Brain microvascular endothelial cell (primary cell): ENCODE results near the gene CPNE6.
A peak's percentile ranks its signal among the peaks of the same experiment; 100 is the strongest.

ENCODE experiments used
- DNase-seq: peaks from one replicate; pipeline ENCODE4 v3.0.0-alpha.2; 2020
- H3K27ac ChIP-seq: fragments of 250-450 bp; sonication (Bioruptor Pico); 2 replicates; pipeline ENCODE4 v1.5.1; 2020; ENCODE audit warnings: mild to moderate bottlenecking, moderate library complexity
- H3K27me3 ChIP-seq: fragments of 250-450 bp; sonication (Bioruptor Pico); replicated peaks from 2 replicates; pipeline ENCODE4 v1.5.1; 2020; ENCODE audit warnings: mild to moderate bottlenecking
- H3K36me3 ChIP-seq: fragments of 250-450 bp; sonication (Bioruptor Pico); replicated peaks from 2 replicates; pipeline ENCODE4 v1.5.1; 2020; ENCODE audit warnings: mild to moderate bottlenecking
- H3K4me3 ChIP-seq: 2 replicates; pipeline ENCODE4 v1.5.1; 2011; ENCODE audit warnings: low read depth, mild to moderate bottlenecking, control low read depth, low read length, moderate library complexity
- CTCF ChIP-seq: IDR thresholded peaks from 2 replicates; pipeline ENCODE4 v1.5.1; 2011; ENCODE audit warnings: low read depth, mild to moderate bottlenecking, moderate library complexity, low read length, control low read depth, inconsistent platforms; ENCODE audit errors: missing control alignments
- in situ Hi-C: cut with HindIII; loops from 2 replicates; pipeline ENCODE4 v1.10.0; 2017; ENCODE audit warnings: low sequenced_read_pairs, low pct_ligation_motif_present

The CPNE6 gene

GRCh38 chr14:24077086-24077485, 5.7 kb downstream of the CPNE6 start:
- in situ Hi-C loops = no loop called here
- no peak for DNase-seq

GRCh38 chr14:24078146-24078545, 6.8 kb downstream of the CPNE6 start:
- Histone ChIP-seq H3K27me3 (peaks cover 29% of the 10 kb centered on the region), H3K4me3 (no peak overlapping the region), H3K36me3 (no peaks in the 10 kb centered on the region), H3K27ac (no peak overlapping the region)
- no peak for TF ChIP-seq CTCF
- DNase-seq = no peak
- in situ Hi-C loops = no loop called here

More at GRCh38 chr14:24077086-24077485, 5.7 kb downstream of the CPNE6 start:
- TF ChIP-seq CTCF = no peak
- H3K27me3 ChIP-seq = peaks cover 20% of the 10 kb centered on the region
- no peak overlapping the region for H3K27ac ChIP-seq
- no peak overlapping the region for H3K4me3 ChIP-seq
- H3K36me3 ChIP-seq = no peaks in the 10 kb centered on the region

GRCh38 chr14:24079491-24080141, 8.3 kb downstream of the CPNE6 start:
- TF ChIP-seq CTCF = no peak
- H3K27ac ChIP-seq = no peak overlapping the region
- no peak for DNase-seq
- no peaks in the 10 kb centered on the region for H3K36me3 ChIP-seq
- peaks cover 29% of the 10 kb centered on the region for H3K27me3 ChIP-seq
- no peak overlapping the region for H3K4me3 ChIP-seq
- in situ Hi-C loops = no loop called here

DNA sequence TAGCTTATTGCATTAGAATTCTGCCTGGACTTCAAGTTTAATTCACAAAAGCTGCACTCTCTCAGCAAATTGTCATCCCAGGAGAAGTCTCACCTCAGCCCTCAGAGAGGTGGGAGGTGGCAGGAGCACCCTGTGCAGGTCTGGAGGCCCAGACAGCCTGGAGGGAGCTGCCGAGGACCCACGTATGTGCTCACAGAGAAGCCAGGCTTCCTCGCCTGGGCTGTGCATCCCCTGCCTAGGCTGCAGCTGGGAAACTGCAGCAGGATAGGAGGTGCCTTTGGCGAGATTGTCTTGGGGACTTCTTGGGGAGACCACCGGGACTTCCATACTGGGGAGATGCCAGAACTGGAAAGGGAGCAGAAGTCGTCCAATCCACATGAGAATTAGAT, 8.8 kb downstream of the CPNE6 start:
- no peak for TF ChIP-seq CTCF
- H3K27me3 ChIP-seq = peaks cover 29% of the 10 kb centered on the region
- DNase-seq = no peak
- in situ Hi-C loops = no loop called here
- H3K27ac ChIP-seq = no peak overlapping the region
- H3K36me3 ChIP-seq = no peaks in the 10 kb centered on the region
- H3K4me3 ChIP-seq = no peak overlapping the region

GRCh38 chr14:24080888-24081738, 9.8 kb downstream of the CPNE6 start:
- Histone ChIP-seq H3K27ac (no peak overlapping the region), H3K4me3 (peak overlapping the region; percentile 53), H3K27me3 (peaks cover 29% of the 10 kb centered on the region), H3K36me3 (no peaks in the 10 kb centered on the region)
- in situ Hi-C loops = no loop called here
- TF ChIP-seq CTCF = peak; percentile 7
- no peak for DNase-seq
